Measurements from ENCODE around the gene NRN1. TPM values are rescaled to one million over a fixed set of nuclear protein-coding genes. Genes with fewer than 3 reads are reported as not detected.

NRN1 gene
- total RNA-seq, 1 experiment from 2014 or later, result 0.18 TPM

DNA sequence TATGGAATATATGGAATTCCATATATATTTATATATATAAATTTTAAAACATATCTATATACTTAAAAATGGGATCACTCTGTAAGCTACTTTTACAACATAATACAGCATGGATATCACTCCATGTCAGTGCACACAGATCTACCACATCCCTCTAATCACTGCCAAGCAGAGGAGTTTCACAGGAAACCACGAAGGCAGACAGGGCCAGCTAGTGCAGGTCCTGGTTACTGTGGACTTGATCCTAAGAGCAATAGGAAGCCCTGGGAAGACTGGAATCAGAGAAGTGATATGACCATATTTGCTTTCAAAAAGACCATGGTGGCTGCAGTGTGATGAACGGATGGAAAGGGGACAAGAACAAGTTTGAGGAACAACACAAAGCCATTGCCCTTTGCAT is 40.0 kb upstream of the NRN1 start:
- Histone ChIP-seq H3K4me3 (ENCODE audit: low read depth in 2 of 2, low read length in 2 of 2) (no peak overlapping the region), H3K36me3 (ENCODE audit: control insufficient read depth, insufficient read depth, low read length) (no peaks in the 10 kb centered on the region), H3K27ac (ENCODE audit: low read length) (no peak overlapping the region), H3K4me1 (ENCODE audit: control insufficient read depth, insufficient read depth, low read length) (no peaks in the 10 kb centered on the region), H3K9me3 (ENCODE audit: control insufficient read depth, insufficient read depth, low read depth, low read length) (peaks cover 3% of the 10 kb centered on the region; the same call in 1 of the 2 replicates), H3K27me3 (ENCODE audit: control insufficient read depth, insufficient read depth, low read length) (peaks cover 7% of the 10 kb centered on the region)
- DNase-seq (ENCODE audit: low read depth, low spot score), result no peak
- no TSS peak for BruUV-seq (replicated peaks)
- ChIA-PET POLR2A (interaction anchor here (0.6 kb wide), 1 partner anchor 13 kb away, joined by 8 read pairs; no protein-coding TSS in a partner anchor), CTCF (no interaction called here)
- in situ Hi-C loops (cut with HindIII; ENCODE audit: low pct_unique_long_range_greater_than_20kb, low sequenced_read_pairs), result no loop called here
- intact Hi-C loops (cut with micrococcal nuclease; ENCODE audit: unreplicated experiment), result no loop called here
- TF ChIP-seq, protein P1, sequence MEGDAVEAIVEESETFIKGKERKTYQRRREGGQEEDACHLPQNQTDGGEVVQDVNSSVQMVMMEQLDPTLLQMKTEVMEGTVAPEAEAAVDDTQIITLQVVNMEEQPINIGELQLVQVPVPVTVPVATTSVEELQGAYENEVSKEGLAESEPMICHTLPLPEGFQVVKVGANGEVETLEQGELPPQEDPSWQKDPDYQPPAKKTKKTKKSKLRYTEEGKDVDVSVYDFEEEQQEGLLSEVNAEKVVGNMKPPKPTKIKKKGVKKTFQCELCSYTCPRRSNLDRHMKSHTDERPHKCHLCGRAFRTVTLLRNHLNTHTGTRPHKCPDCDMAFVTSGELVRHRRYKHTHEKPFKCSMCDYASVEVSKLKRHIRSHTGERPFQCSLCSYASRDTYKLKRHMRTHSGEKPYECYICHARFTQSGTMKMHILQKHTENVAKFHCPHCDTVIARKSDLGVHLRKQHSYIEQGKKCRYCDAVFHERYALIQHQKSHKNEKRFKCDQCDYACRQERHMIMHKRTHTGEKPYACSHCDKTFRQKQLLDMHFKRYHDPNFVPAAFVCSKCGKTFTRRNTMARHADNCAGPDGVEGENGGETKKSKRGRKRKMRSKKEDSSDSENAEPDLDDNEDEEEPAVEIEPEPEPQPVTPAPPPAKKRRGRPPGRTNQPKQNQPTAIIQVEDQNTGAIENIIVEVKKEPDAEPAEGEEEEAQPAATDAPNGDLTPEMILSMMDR (IDR thresholded peaks at IDR 0.05), result no peak
- TF ChIP-seq TCF7L2 (IDR thresholded peaks at IDR 0.05; ENCODE audit: low read depth, low read length) (no peak), SIN3A (IDR thresholded peaks at IDR 0.05; ENCODE audit: borderline replicate concordance, insufficient read depth, low read depth, low read length) (no peak), POLR2AphosphoS5 (IDR thresholded peaks at IDR 0.05; ENCODE audit: low read depth, low read length) (no peak)
- TF ChIP-seq, protein P2, sequence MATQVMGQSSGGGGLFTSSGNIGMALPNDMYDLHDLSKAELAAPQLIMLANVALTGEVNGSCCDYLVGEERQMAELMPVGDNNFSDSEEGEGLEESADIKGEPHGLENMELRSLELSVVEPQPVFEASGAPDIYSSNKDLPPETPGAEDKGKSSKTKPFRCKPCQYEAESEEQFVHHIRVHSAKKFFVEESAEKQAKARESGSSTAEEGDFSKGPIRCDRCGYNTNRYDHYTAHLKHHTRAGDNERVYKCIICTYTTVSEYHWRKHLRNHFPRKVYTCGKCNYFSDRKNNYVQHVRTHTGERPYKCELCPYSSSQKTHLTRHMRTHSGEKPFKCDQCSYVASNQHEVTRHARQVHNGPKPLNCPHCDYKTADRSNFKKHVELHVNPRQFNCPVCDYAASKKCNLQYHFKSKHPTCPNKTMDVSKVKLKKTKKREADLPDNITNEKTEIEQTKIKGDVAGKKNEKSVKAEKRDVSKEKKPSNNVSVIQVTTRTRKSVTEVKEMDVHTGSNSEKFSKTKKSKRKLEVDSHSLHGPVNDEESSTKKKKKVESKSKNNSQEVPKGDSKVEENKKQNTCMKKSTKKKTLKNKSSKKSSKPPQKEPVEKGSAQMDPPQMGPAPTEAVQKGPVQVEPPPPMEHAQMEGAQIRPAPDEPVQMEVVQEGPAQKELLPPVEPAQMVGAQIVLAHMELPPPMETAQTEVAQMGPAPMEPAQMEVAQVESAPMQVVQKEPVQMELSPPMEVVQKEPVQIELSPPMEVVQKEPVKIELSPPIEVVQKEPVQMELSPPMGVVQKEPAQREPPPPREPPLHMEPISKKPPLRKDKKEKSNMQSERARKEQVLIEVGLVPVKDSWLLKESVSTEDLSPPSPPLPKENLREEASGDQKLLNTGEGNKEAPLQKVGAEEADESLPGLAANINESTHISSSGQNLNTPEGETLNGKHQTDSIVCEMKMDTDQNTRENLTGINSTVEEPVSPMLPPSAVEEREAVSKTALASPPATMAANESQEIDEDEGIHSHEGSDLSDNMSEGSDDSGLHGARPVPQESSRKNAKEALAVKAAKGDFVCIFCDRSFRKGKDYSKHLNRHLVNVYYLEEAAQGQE (IDR thresholded peaks at IDR 0.05; ENCODE audit: insufficient read depth in 1 of 2, low read depth in 2 of 2, low read length in 1 of 2), result no peak
- ATAC-seq, result no peak

- ATAC-seq (no peak), DNase-seq (ENCODE audit: low read depth, low spot score) (no peak)
- TF ChIP-seq, protein P1 (IDR thresholded peaks at IDR 0.05), result no peak
- TF ChIP-seq POLR2AphosphoS5 (IDR thresholded peaks at IDR 0.05; ENCODE audit: low read depth, low read length) (no peak), TCF7L2 (IDR thresholded peaks at IDR 0.05; ENCODE audit: low read depth, low read length) (no peak), SIN3A (IDR thresholded peaks at IDR 0.05; ENCODE audit: borderline replicate concordance, insufficient read depth, low read depth, low read length) (no peak)
- TF ChIP-seq, protein P2 (IDR thresholded peaks at IDR 0.05; ENCODE audit: insufficient read depth in 1 of 2, low read depth in 2 of 2, low read length in 1 of 2), result no peak
- Histone ChIP-seq H3K27ac (ENCODE audit: low read length) (no peak overlapping the region), H3K27me3 (ENCODE audit: control insufficient read depth, insufficient read depth, low read length) (peaks cover 6% of the 10 kb centered on the region), H3K36me3 (ENCODE audit: control insufficient read depth, insufficient read depth, low read length) (no peaks in the 10 kb centered on the region), H3K9me3 (ENCODE audit: control insufficient read depth, insufficient read depth, low read depth, low read length) (no peaks in the 10 kb centered on the region), H3K4me1 (ENCODE audit: control insufficient read depth, insufficient read depth, low read length) (no peaks in the 10 kb centered on the region), H3K4me3 (ENCODE audit: low read depth in 2 of 2, low read length in 2 of 2) (no peak overlapping the region)
- CTCF ChIA-PET, result no interaction called here
- intact Hi-C loops (cut with micrococcal nuclease; ENCODE audit: unreplicated experiment), result no loop called here
- no TSS peak for BruUV-seq (replicated peaks)
- in situ Hi-C loops (cut with HindIII; ENCODE audit: low pct_unique_long_range_greater_than_20kb, low sequenced_read_pairs), result no loop called here
- POLR2A ChIA-PET, result no interaction called here
Measured at GRCh38 chr6:6039946-6040509, 33.3 kb upstream of the NRN1 start.
